Keratinocyte (primary cell): ENCODE data around the gene LAMA2. TPM values are rescaled to one million over a fixed set of nuclear protein-coding genes. Genes with fewer than 3 reads are reported as not detected.

Source experiments
- DNase-seq: peaks from one replicate; pipeline ENCODE4 v3.0.0-alpha.2; 2011; ENCODE audit warnings: low read depth, missing footprints, low spot score
- FAIRE-seq: peaks from 2 replicates; lab custom pipeline; 2011; peaks lifted over from hg19 to GRCh38; lab: Jason Lieb, UNC
- H2AFZ ChIP-seq: 2 replicates; pipeline ENCODE4 v1.6.0; 2012; ENCODE audit warnings: low read length, control low read depth, inconsistent platforms; ENCODE audit not compliant: control insufficient read depth
- H3K27ac ChIP-seq: 2 replicates; pipeline ENCODE4 v1.5.1; 2011; ENCODE audit warnings: low read length; ENCODE audit not compliant: control insufficient read depth, insufficient read depth
- H3K27me3 ChIP-seq: 3 replicates; pipeline ENCODE4 v1.6.0; 2011; ENCODE audit warnings: low read length; ENCODE audit not compliant: control insufficient read depth, insufficient read depth; ENCODE audit errors: extremely low read depth
- H3K36me3 ChIP-seq, 2 experiments: 2 replicates in 1 of 2; 3 replicates in 1 of 2; pipeline ENCODE4 v1.5.1; 2011; ENCODE audit warnings: low read length in 2 of 2, mild to moderate bottlenecking in 1 of 2; ENCODE audit not compliant: control insufficient read depth in 2 of 2, insufficient read depth in 2 of 2; ENCODE audit errors: extremely low read depth in 1 of 2
- H3K4me1 ChIP-seq: 3 replicates; pipeline ENCODE4 v1.5.1; 2011; ENCODE audit warnings: low read length; ENCODE audit not compliant: control insufficient read depth, insufficient read depth; ENCODE audit errors: extremely low read depth
- H3K4me2 ChIP-seq: 3 replicates; pipeline ENCODE4 v1.6.0; 2011; ENCODE audit warnings: low read depth, low read length; ENCODE audit not compliant: control insufficient read depth, insufficient read depth; ENCODE audit errors: extremely low read depth
- H3K4me3 ChIP-seq, 3 experiments: fragments of 200-600 bp in 1 of 3; sonication (generic) in 1 of 3; 2 replicates in 2 of 3; 3 replicates in 1 of 3; pipeline ENCODE4 v1.5.1; 2011 to 2016; ENCODE audit warnings: low read length in 3 of 3, mild to moderate bottlenecking in 3 of 3, control low read depth in 2 of 3, inconsistent platforms in 1 of 3, low read depth in 1 of 3, mixed read lengths in 1 of 3, mixed run types in 1 of 3, moderate library complexity in 1 of 3; ENCODE audit not compliant: control insufficient read depth in 2 of 3, insufficient read depth in 2 of 3; ENCODE audit errors: extremely low read depth in 1 of 3
- H3K79me2 ChIP-seq: 2 replicates; pipeline ENCODE4 v1.6.0; 2012; ENCODE audit warnings: low read length; ENCODE audit not compliant: control insufficient read depth, insufficient read depth
- H3K9ac ChIP-seq: 3 replicates; pipeline ENCODE4 v1.6.0; 2011; ENCODE audit warnings: low read length; ENCODE audit not compliant: control insufficient read depth, insufficient read depth; ENCODE audit errors: extremely low read depth
- H3K9me1 ChIP-seq: 3 replicates; pipeline ENCODE4 v1.6.0; 2011; ENCODE audit warnings: low read length; ENCODE audit not compliant: control insufficient read depth, insufficient read depth; ENCODE audit errors: extremely low read depth
- H3K9me3 ChIP-seq: 2 replicates; pipeline ENCODE4 v1.5.1; 2012; ENCODE audit warnings: low read depth, low read length; ENCODE audit not compliant: control insufficient read depth
- H4K20me1 ChIP-seq: 3 replicates; pipeline ENCODE4 v1.6.0; 2011; ENCODE audit warnings: low read length; ENCODE audit not compliant: control insufficient read depth, insufficient read depth; ENCODE audit errors: extremely low read depth
- EZH2 ChIP-seq: IDR thresholded peaks from one replicate; pipeline ENCODE4 v1.6.1; 2012; ENCODE audit warnings: inconsistent platforms, mild to moderate bottlenecking, low read length, moderate library complexity
- dilution Hi-C: fragments of 300-500 bp; cut with MboI; formaldehyde crosslinking; loops from one replicate; pipeline ENCODE4 v1.7.0; 2020; ENCODE audit warnings: low sequenced_read_pairs; ENCODE audit not compliant: extremely low pct_ligation_motif_present
- polyA plus RNA-seq, 5 experiments: library from polyadenylated mRNA; depleted of rRNA in 3 of 5; stranded (reverse) in 3 of 5; stranded (forward) in 1 of 5; unstranded in 1 of 5; fragments of >200 nt; gene quantifications; 1 replicate in 1 of 5; 2 replicates in 3 of 5; 3 replicates in 1 of 5; pipeline versions ENCODE4 v1.2.1 to v1.2.3, GENCODE V29; 2011 to 2012; ENCODE audit warnings: missing spikeins in 2 of 5, low read depth in 1 of 5, low replicate concordance in 1 of 5
- TF ChIP-seq, protein P1 (sequence below), 3 experiments: IDR thresholded peaks in 1 of 3; conservative IDR thresholded peaks in 1 of 3; optimal IDR thresholded peaks in 1 of 3; 2 replicates in 2 of 3; 3 replicates in 1 of 3; pipeline versions ENCODE3 to v1.5.1; 2011; ENCODE audit warnings: low read length in 3 of 3, mild to moderate bottlenecking in 3 of 3, moderate library complexity in 2 of 3, control low read depth in 1 of 3, inconsistent platforms in 1 of 3; ENCODE audit not compliant: insufficient read depth in 2 of 3; ENCODE audit errors: extremely low read depth in 1 of 3

Gene LAMA2
- polyA plus RNA-seq, 1 donor (not counting 4 experiments of a cell fraction or from before 2014, with no cell fraction given): 1.4 TPM

DNA sequence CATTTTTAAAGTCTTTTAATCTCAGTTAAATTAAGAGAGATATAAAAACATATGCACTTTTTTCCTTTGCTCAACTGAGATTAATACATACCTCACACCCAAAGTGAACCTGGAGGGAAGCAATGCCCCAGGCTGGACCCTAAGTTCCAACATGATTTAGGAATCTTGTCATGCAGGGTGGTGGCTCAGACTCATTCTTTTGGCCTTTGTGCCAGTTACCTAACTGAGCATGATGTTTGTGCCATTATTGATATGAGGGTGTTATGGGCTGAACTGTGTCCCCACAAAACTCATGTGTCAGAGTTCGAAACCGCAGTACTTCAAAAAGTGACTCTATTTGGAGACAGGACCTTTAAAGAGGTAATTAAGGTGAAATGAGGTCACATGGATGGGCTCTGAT, 639.0 kb downstream of the LAMA2 start:
- TF ChIP-seq EZH2: no peak
- TF ChIP-seq, protein P1, sequence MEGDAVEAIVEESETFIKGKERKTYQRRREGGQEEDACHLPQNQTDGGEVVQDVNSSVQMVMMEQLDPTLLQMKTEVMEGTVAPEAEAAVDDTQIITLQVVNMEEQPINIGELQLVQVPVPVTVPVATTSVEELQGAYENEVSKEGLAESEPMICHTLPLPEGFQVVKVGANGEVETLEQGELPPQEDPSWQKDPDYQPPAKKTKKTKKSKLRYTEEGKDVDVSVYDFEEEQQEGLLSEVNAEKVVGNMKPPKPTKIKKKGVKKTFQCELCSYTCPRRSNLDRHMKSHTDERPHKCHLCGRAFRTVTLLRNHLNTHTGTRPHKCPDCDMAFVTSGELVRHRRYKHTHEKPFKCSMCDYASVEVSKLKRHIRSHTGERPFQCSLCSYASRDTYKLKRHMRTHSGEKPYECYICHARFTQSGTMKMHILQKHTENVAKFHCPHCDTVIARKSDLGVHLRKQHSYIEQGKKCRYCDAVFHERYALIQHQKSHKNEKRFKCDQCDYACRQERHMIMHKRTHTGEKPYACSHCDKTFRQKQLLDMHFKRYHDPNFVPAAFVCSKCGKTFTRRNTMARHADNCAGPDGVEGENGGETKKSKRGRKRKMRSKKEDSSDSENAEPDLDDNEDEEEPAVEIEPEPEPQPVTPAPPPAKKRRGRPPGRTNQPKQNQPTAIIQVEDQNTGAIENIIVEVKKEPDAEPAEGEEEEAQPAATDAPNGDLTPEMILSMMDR (optimal IDR thresholded peaks at IDR 0.05 in 1 of 3, IDR thresholded peaks at IDR 0.05 in 1 of 3, conservative IDR thresholded peaks at IDR 0.05 in 1 of 3; ENCODE audit: extremely low read depth in 1 of 3, insufficient read depth in 2 of 3, low read length in 3 of 3): no peak
- Histone ChIP-seq H3K36me3 (no peaks in the 10 kb centered on the region), H3K4me3 (no peak overlapping the region), H3K9me1 (no peaks in the 10 kb centered on the region), H3K9ac (no peak overlapping the region), H2AFZ (peak overlapping the region; percentile 50), H3K4me1 (peaks cover 13% of the 10 kb centered on the region), H3K27me3 (no peaks in the 10 kb centered on the region), H4K20me1 (no peaks in the 10 kb centered on the region), H3K9me3 (no peaks in the 10 kb centered on the region), H3K4me2 (no peak overlapping the region), H3K79me2 (no peaks in the 10 kb centered on the region), H3K27ac (peak overlapping the region; percentile 37)
- dilution Hi-C loops: no loop called here
- FAIRE-seq (peak; percentile 83), DNase-seq (no peak)

DNA sequence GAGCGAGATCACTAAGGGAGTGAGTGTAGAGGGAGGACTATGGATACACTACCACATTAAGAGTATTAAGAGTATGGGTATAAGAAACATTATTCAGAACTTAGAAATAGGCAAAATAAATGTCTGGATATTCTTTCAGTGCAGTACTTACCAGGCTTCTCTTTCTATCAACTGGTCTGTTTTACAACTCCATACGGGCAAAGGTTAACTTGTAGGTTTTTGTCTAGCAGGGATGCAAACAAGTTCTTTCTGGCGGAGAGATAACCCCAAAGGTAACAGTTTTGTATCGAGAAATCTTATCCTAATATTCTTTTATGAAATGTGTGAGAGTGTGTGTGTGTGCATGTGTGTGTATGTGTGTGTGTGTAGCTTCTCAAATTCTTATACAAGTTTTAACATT, 640.9 kb downstream of the LAMA2 start:
- TF ChIP-seq, protein P1 (optimal IDR thresholded peaks at IDR 0.05 in 1 of 3, IDR thresholded peaks at IDR 0.05 in 1 of 3, conservative IDR thresholded peaks at IDR 0.05 in 1 of 3; ENCODE audit: extremely low read depth in 1 of 3, insufficient read depth in 2 of 3, low read length in 3 of 3): no peak
- no peak for TF ChIP-seq EZH2
- no peaks in the 10 kb centered on the region for H4K20me1 ChIP-seq
- H3K9me1 ChIP-seq: no peaks in the 10 kb centered on the region
- no peak overlapping the region for H3K9ac ChIP-seq
- DNase-seq: no peak
- H3K27ac ChIP-seq: no peak overlapping the region
- H3K9me3 ChIP-seq: no peaks in the 10 kb centered on the region
- dilution Hi-C loops: no loop called here
- H3K4me3 ChIP-seq: no peak overlapping the region
- H3K27me3 ChIP-seq: no peaks in the 10 kb centered on the region
- no peak overlapping the region for H2AFZ ChIP-seq
- H3K79me2 ChIP-seq: no peaks in the 10 kb centered on the region
- H3K4me2 ChIP-seq: no peak overlapping the region
- H3K4me1 ChIP-seq: peaks cover 13% of the 10 kb centered on the region
- no peak for FAIRE-seq
- H3K36me3 ChIP-seq: no peaks in the 10 kb centered on the region
